OCI-LY3 (cell line): ENCODE measurements around the gene AGBL4.

Experiments
- CTCF ChIP-seq: fragments of 200-600, 300-600 bp; sonication (generic); IDR thresholded peaks from 2 replicates; pipeline ENCODE4 v1.5.1; 2014; ENCODE audit warnings: antibody characterized with exemption, low read length, low read depth
- EZH2phosphoT487 ChIP-seq: fragments of 200-600 bp; shearing (Covaris generic); IDR thresholded peaks from 2 replicates; pipeline ENCODE4 v1.6.1; 2018; ENCODE audit warnings: antibody characterized with exemption, mixed run types, low read depth

DNA sequence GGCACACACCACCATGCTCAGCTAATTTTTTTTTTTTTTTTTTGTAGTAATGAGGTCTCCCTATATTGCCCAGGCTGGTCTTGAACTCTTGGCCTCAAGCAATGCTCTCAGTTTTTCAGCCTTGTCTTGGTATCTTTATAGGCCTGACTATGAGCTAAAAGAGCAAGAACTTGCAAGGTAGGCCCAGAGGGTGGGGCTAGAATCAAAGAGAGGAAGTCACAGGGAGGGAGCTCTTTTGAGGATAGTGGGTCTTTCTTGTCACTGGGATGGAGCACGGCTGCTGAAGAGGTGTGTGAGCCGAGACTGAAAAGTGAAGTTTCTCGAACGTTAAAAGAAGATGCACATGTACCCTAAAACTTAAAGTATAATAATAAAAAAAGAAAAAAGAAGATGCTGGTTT is 987.1 kb downstream of the AGBL4 start:
- TF ChIP-seq CTCF (no peak), EZH2phosphoT487 (no peak)
